Cardiac fibroblast (primary cell): Measurements from ENCODE around the gene SHE.

Experiments
- DNase-seq, 2 donors: peaks; one replicate each; pipeline versions ENCODE4 v3.0.0 to v3.0.0-alpha.2; 2010; ENCODE audit warnings: low read depth in 2 of 2
- H3K4me3 ChIP-seq, 2 donors: replicated peaks in 1 of 2; 1 replicate in 1 of 2; 2 replicates in 1 of 2; pipeline ENCODE4 v1.5.1; 2011; ENCODE audit warnings: low read depth in 2 of 2, low read length in 2 of 2, mild to moderate bottlenecking in 2 of 2, moderate library complexity in 1 of 2
- TF ChIP-seq, protein P1 (sequence below): IDR thresholded peaks from one replicate; pipeline ENCODE4 v1.5.1; 2011; ENCODE audit warnings: low read depth, mild to moderate bottlenecking, low read length, inconsistent platforms

SHE gene

DNA sequence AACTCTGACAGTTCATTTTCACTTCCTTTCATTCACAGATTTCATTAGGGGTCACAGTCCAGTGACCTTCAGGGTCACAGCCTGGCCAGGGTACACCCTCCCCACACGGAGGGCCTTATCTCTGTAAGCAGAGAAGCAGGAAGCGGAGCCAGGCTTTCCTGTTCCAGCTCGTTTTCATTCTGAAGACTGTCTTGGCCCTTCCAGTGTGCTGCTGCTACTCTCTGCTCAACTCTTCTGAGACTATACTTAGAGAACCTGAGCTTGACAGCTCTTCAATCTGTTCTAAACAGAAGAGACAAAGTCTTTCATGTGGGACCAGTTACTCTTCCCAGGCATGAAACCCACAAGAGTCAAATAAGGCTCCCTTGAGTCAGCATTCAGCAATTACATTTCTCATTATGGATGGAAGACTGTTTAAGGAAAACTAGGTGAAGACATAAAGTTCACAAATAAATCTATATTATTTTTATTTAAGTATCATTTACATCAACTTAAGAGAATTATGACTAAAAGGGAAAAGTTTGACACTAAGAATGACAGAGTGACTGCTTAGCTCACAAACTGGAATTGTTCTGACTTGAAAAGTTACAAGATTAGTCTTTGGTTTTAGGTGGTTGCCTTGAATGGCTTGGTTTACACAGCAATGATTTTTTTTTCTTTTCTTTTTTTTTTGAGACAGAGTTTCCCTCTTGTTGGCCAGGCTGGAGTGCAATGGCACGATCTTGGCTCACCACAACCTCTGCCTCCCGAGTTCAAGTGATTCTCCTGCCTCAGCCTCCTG is 5.0 kb downstream of the SHE start:
- TF ChIP-seq, protein P1, sequence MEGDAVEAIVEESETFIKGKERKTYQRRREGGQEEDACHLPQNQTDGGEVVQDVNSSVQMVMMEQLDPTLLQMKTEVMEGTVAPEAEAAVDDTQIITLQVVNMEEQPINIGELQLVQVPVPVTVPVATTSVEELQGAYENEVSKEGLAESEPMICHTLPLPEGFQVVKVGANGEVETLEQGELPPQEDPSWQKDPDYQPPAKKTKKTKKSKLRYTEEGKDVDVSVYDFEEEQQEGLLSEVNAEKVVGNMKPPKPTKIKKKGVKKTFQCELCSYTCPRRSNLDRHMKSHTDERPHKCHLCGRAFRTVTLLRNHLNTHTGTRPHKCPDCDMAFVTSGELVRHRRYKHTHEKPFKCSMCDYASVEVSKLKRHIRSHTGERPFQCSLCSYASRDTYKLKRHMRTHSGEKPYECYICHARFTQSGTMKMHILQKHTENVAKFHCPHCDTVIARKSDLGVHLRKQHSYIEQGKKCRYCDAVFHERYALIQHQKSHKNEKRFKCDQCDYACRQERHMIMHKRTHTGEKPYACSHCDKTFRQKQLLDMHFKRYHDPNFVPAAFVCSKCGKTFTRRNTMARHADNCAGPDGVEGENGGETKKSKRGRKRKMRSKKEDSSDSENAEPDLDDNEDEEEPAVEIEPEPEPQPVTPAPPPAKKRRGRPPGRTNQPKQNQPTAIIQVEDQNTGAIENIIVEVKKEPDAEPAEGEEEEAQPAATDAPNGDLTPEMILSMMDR, result no peak
- H3K4me3 ChIP-seq, result no peak overlapping the region
- peak in 1 of 2 donors; percentile 49 for DNase-seq

DNA sequence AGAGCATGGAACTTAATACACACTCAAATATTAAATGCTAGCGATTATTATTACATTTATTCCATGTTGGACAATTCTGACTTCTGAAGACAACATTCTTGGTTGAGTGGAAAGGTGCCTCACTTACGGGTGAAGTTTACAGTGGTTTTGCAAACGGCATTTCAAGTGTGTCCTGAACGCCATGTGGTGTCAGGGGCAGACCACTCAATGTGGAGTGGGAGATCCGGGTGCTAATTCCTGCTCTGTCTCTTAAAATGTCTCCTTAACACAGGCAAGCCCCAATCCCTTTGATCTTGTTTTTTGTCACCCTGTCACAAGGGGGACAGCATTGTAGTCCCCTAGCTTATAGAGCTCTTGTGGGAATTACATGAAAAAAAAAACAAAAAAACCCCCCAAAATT is 5.8 kb downstream of the SHE start:
- no peak overlapping the region for H3K4me3 ChIP-seq
- TF ChIP-seq, protein P1, result no peak
- DNase-seq, result no peak

DNA sequence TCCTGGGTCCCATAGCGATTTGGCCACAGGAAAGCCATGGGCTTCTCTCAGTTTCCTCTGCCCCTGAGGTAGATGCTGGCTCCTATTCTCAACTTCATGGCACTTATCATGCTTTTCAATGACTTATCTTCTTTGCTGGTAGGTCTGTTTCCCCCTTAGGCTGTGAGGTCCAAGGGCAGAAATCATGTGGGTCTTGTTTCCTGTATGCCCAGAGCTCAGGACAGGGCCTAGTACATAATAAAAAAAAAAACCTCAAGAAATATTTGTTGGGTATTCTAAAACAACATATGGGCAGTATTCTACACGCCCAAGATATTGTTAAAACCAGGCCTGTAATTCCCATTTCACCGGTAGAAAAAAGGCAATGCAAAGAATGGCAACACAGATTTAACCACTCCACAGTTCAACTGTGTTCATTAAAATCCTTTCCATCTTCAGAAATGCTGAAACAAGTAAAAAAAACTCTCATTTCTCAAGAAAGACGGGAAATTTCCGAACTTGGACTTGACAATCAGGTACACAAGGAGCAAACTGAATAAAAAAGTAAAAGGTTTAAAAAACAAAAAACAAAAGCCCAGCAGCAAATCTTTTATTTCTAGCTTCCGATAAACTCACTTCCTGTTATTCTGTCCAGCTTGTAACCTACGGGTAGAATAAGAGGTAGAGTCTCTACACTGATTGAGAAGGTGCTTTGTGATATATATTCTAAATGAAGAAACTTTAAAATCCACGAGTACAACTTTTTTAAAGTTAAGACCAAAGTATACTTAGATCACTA is 6.5 kb downstream of the SHE start:
- TF ChIP-seq, protein P1, result no peak
- H3K4me3 ChIP-seq, result no peak overlapping the region
- no peak for DNase-seq

DNA sequence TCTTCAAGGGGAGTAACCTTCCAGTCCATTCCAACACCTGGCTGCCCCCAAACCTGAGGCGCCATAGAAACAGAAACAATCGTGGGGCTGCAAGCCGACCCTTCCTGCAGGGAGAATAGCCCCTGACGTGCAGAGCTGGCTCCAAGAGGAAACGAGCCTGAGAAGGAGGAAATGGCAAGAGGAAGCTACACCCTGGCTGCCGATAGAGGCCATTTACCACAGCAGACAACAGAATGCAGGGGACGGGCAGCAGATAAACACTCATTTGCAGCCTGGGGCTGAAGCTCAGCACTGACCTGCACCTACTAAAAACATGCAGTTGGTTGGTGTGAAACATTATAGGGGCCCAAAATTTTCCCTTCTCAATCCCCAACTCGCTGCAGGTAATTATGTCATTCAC is 8.9 kb downstream of the SHE start:
- H3K4me3 ChIP-seq, result no peak overlapping the region
- TF ChIP-seq, protein P1, result no peak
- DNase-seq, result peak in 1 of 2 donors; percentile 24

DNA sequence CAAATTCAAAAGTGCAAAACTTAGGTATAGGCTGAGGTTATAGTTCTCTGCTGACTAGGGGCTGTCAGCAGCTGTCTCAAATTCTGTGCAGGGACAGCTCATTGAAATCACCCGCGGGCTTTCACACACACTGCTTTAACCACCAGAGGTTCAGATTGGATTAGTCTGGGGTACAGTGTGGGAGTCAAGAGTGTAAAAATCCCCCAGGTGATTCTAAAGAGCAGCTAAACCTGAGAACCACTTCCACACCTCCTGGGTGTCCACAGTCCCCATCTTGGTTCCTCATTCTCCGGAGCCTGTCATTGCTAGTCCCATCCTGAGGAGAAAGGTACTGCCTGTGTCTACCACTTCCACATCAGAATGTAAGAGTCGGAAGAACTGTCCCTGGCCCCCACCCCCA is 10.1 kb downstream of the SHE start:
- DNase-seq, result no peak
- TF ChIP-seq, protein P1, result no peak
- H3K4me3 ChIP-seq, result no peak overlapping the region

DNA sequence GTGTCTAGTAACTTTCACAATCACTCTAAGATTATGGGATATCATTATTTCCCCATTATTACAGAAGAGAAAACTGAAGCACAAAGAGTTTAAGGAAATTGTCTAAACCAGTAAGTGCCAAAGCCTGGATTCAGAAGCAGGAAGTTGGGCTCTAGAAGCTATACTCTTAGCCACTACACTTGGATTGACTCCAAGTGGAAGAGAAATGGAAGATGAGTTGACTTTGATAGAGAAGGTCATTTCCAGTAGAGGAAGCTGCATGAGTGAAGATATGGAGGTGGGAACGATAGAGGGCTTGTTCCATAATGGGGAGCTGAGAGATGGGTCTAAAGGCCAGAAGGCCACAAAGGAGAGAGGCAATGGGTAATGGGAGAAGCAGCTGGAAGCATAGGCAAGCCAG is 11.9 kb downstream of the SHE start:
- DNase-seq, result no peak
- no peak overlapping the region for H3K4me3 ChIP-seq
- TF ChIP-seq, protein P1, result no peak
